HTR-8/SVneo (cell line): Measurements from ENCODE around the gene CEP170.
A peak's percentile ranks its signal among the peaks of the same experiment; 100 is the strongest.
"Not testable (repeated sequence)": the region's sequence is repeated elsewhere in the genome, so short reads cannot be mapped to it uniquely, and the experiment has no call there.

Experiments
- DNase-seq: peaks from one replicate; pipeline ENCODE4 v3.0.0; 2011; ENCODE audit warnings: low spot score, mixed read lengths; ENCODE audit not compliant: insufficient read length
- FAIRE-seq: peaks from 2 replicates; lab custom pipeline; 2011; peaks lifted over from hg19 to GRCh38; lab: Jason Lieb, UNC

Gene CEP170

DNA sequence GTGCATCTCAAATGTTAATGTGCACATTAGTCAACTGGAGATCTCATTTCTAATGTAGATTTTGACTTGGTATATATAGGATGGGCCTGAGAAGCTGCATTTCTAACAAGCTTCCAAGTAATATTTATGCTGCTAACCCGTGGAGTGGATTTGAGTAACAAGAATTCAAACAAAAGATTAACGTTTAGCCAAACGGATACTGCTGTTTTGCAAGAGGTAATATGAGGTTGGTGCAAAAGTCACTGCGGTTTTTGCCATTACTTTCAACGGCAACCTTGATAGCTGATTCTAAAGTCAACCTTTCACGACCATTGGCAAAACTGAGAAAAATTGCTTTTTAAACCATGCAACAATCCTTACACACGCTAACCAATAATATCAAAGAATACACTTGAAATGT, 70.3 kb downstream of the CEP170 start:
- not testable (repeated sequence) for DNase-seq, FAIRE-seq

DNA sequence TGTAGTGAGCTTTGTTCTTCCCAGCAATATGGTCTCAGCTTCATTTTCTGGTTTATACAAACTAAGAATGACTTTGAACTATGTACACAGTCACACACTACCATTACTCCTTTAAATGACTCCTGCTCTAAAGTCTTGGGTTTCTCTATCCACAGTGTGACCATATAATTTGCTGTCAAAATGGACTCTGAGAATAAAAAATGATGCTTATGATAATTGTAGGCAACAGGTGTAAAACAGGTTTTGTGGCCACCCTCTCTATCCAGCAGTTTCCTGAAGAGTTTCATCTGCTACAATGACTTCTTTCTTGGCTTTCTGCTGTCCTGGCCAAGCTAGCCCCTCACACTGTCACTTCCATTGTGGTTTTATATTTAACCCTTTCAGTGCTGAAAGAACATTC, 71.4 kb downstream of the CEP170 start:
- FAIRE-seq, DNase-seq: not testable (repeated sequence)

GRCh38 chr1:243183176-243183575, 71.9 kb downstream of the CEP170 start:
- not testable (repeated sequence) for FAIRE-seq, DNase-seq

- FAIRE-seq: no peak
- no peak for DNase-seq
Measured at GRCh38 chr1:243179720-243180119, 75.4 kb downstream of the CEP170 start.

GRCh38 chr1:243177792-243178191, 77.3 kb downstream of the CEP170 start:
- FAIRE-seq, DNase-seq: not testable (repeated sequence)

- DNase-seq, FAIRE-seq: not testable (repeated sequence)
Measured at GRCh38 chr1:243173758-243174369, 81.2 kb downstream of the CEP170 start.

DNA sequence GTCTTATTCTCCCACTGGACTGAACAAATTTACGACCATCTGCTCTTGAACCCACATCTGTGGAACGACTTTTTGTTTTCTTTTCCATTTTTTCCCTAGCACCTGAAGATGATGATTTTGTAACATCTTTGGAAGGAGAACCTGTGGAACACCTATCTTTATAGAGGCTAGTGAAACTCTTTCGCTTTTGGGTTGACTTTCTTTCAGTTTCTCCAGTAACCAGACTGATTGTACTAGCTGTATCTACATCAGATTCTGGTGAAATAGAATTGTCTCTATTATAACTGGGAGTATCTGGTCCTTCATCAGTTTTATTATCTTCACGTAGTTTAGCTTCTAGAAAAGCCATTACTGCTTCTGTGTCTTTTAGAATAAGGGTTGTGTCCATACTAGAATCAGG, 90.2 kb downstream of the CEP170 start:
- peak; percentile 60 for FAIRE-seq
- not testable (repeated sequence) for DNase-seq

- FAIRE-seq, DNase-seq: not testable (repeated sequence)
Measured at GRCh38 chr1:243150906-243151305, 104.2 kb downstream of the CEP170 start.

DNA sequence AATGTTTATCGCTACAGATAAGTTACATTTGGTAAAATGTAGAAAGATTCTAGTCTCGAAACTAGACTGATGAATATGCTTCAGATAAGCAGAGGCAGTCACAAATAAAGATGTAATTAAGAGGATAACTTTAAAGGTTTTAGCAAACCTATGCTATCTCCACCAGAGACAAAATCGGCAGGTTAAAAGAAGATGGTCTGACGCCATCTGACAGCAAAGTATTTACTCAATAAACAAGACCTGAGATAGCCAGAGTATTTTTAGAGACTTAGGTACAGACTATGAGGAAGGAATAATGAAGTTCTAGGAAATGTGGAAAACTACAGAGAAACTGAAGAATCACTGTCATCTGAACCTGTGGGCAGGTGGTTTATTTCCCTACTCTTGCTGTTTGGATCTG, 106.0 kb downstream of the CEP170 start:
- DNase-seq, FAIRE-seq: not testable (repeated sequence)

- not testable (repeated sequence) for FAIRE-seq, DNase-seq
Measured at GRCh38 chr1:243147351-243147750, 107.7 kb downstream of the CEP170 start.

DNA sequence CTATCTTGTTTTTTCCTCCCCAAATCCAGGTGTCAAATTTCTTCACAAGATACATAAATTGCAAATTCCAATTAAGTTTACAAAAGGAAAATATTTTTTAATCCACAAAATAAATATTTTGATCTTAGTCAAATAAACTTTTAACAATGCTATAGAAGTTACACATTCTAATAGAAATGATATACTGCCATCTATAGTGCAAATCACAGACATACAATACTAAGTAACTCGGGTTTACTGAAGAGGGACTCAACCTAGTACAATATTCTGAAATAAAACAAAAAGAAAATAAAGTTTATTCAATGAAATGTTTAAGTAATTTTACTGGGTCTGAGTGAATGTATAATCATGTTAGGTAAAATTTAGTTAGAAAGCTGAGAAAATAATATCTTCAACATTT, 114.6 kb downstream of the CEP170 start:
- not testable (repeated sequence) for FAIRE-seq, DNase-seq

- not testable (repeated sequence) for FAIRE-seq, DNase-seq
Measured at GRCh38 chr1:243122876-243123409, 132.1 kb downstream of the CEP170 start.

DNA sequence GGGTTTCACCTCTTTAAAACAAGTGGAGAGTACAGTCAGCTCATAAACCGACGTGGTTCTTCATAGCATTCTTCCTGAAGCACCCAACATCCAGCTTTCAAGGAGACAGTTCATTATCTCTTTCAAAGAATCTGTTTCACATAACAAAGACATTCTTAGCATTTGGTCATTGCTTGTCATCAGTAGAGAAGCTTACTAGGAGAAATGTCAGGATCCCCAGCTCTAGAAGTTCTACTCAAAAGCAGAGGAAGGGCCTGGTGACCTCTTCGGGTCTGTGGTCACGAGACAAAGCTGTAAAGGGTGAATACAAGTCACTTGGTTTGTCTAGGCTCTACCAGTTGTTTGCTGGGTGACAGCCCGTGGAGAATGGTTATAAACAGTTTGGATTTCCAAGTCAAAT, 133.1 kb downstream of the CEP170 start:
- not testable (repeated sequence) for FAIRE-seq, DNase-seq

- FAIRE-seq, DNase-seq: not testable (repeated sequence)
Measured at GRCh38 chr1:243118601-243119322, 136.3 kb downstream of the CEP170 start.

DNA sequence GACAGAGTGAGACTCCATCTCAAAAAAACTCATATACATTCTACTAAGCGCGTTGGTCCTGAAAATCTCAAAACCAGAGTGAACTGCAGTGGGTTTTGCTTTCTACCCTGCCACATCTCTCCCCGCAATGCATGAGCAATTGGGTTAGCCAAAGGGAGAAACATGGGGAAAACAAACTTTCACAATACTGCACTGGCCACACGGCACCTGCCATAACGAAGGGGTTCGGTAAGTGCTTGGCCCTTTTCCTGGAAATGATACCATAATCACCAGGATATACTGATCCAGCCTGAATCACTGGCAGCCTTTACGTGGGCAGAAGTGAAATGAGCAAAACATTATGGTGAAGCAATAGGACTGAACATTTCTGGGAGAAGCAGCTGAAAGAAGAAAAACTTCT, 138.9 kb downstream of the CEP170 start:
- not testable (repeated sequence) for DNase-seq
- FAIRE-seq: peak; percentile 4

DNA sequence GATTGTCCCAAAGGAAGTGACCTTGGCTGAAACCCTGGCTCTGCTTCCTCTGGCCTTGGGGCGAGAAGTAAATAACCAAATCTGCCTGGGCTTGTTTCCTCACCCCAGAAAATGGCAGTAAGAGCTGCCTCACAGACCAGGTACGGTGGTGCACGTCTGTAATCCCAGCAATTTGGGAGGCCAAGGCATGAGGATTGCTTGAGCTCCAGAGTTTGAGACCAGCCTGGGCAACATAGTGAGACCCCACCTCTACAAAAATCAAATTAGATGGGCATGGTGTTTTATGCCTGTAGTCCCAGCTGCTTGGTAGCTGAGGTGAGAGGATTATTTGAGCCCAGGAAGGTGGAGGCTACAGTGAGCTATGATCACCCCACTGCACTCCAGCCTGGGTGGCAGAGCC, 140.3 kb downstream of the CEP170 start:
- DNase-seq, FAIRE-seq: not testable (repeated sequence)

DNA sequence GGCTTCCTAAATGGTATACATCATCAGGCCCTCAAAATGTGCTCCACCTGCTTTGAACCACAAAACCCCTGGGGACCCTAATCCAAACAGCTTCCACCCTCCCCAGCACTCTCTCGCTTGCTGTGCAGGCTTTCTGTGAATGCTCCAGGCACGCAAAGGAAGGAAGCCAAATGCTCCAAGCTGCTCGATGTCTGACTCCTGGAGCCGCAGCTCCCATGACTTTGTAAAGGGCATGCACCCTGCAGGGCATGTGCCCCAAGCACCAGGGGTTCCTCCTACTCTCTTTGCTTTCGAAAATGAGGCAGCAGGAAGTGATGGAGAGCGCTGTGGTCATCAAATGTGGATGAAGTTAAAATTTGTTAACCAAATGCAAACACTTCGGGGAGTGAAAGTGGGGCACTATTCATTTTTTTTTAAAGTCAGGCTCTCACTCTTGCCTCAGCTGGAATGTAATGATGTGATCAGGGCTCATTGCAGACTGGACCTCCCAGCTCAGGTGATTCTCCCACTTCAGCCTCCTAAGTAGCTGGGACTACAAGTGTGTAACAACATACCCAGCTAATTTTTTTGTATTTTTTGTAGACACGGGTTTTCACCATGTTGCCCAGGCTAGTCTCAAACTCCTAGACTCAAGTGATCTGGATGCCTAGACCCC, 140.9 kb downstream of the CEP170 start:
- DNase-seq, FAIRE-seq: not testable (repeated sequence)

- not testable (repeated sequence) for FAIRE-seq, DNase-seq
Measured at GRCh38 chr1:243107171-243107570, 147.9 kb downstream of the CEP170 start.

DNA sequence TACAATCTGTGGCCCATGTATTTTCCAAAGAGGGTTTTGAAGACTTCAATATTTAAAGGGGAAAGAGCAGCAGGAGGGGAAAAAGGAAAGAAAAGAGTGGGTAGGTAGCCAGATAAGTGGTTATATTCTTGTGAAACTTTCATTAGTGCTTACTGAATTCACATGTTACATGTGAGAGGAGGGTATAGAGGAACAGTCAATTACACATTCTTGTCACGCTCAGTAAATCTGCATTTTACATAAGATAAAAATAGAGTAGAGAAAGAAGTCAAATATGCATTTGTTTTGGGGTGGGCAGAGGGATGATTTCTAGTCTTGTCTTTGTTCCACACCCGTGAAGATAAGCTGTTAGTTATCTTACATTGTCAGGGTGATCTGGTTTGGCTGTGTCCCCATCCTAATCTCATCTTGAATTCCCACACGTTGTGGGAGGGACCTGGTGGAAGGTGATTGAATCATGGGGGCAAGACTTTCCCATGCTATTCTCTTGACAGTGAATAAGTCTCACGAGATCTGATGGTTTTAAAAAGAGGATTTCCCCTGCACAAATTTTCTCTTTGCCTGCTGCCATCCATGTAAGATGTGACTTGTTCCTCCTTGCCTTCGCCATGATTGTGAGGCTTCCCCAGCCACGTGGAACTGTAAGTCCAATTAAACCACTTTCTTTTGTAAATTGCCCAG, 149.3 kb downstream of the CEP170 start:
- DNase-seq, FAIRE-seq: not testable (repeated sequence)

DNA sequence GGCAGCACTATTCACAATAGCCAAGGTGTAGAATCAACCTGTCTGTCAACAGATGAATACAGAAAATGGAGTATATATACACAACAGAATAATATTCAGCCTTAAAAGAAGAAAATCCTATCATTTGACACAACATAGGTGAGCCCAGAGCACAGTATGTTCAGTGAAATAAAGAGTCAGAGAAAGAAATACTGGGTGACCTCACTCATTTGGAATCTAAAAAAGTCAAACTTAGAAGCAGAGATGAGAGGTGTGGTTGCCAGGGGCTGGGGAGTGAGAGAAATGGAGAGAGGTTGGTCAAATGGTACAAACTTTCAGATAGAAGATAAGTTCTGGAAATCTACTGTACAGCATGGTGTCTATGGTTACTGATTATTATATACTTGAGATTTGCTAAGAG, 150.0 kb downstream of the CEP170 start:
- FAIRE-seq: peak; percentile 16
- peak; percentile 10 for DNase-seq
